Natural killer cell (primary cell): ENCODE results near the gene COL11A1. TPM values are rescaled to one million over a fixed set of nuclear protein-coding genes. Genes with fewer than 3 reads are reported as not detected.
"Not testable (repeated sequence)": the region's sequence is repeated elsewhere in the genome, so short reads cannot be mapped to it uniquely, and the experiment has no call there.

ENCODE experiments used
- ATAC-seq, 3 donors: fragments of 150-1000 bp in 2 of 3; fragments of 200-7000 bp in 1 of 3; cut with Tn5 transposase; 1 replicate in 1 of 3; 2 replicates in 2 of 3; pipeline ENCODE4 v1.10.0; 2021; ENCODE audit warnings: mild to moderate bottlenecking in 2 of 3, moderate library complexity in 2 of 3
- DNase-seq, 2 donors: peaks; one replicate each; pipeline versions ENCODE4 v3.0.0 to v3.0.0-alpha.2; 2013 to 2021; ENCODE audit warnings: mixed read lengths in 1 of 2
- H3K27ac ChIP-seq: one replicate; pipeline ENCODE4 v1.5.1; 2013; ENCODE audit warnings: mild to moderate bottlenecking, low read length
- H3K27me3 ChIP-seq: one replicate; pipeline ENCODE4 v1.6.1; 2013; ENCODE audit warnings: low read length; ENCODE audit not compliant: control insufficient read depth, insufficient read depth
- H3K36me3 ChIP-seq: one replicate; pipeline ENCODE4 v1.6.1; 2013; ENCODE audit warnings: low read length; ENCODE audit not compliant: control insufficient read depth, insufficient read depth
- H3K4me1 ChIP-seq: one replicate; pipeline ENCODE4 v1.6.1; 2013; ENCODE audit warnings: low read length; ENCODE audit not compliant: control insufficient read depth, insufficient read depth
- H3K4me3 ChIP-seq: one replicate; pipeline ENCODE4 v1.5.1; 2013; ENCODE audit warnings: low read length
- H3K9me3 ChIP-seq: one replicate; pipeline ENCODE4 v1.6.1; 2013; ENCODE audit warnings: low read length; ENCODE audit not compliant: control insufficient read depth, insufficient read depth
- H3K27ac Mint-ChIP-seq, 2 donors: one replicate each; pipeline ENCODE4 v1.8.0; 2022; ENCODE audit warnings: mild to moderate bottlenecking in 2 of 2, mixed read lengths in 2 of 2, moderate library complexity in 1 of 2
- H3K27me3 Mint-ChIP-seq, 2 donors: one replicate each; pipeline ENCODE4 v1.8.0; 2022; ENCODE audit warnings: low read depth in 2 of 2, mixed read lengths in 2 of 2
- H3K36me3 Mint-ChIP-seq: one replicate; pipeline ENCODE4 v1.8.0; 2022; ENCODE audit warnings: mixed read lengths
- H3K4me1 Mint-ChIP-seq, 2 donors: one replicate each; pipeline ENCODE4 v1.8.0; 2022; ENCODE audit warnings: mixed read lengths in 2 of 2
- H3K4me3 Mint-ChIP-seq: one replicate; pipeline ENCODE4 v1.8.0; 2022; ENCODE audit warnings: mild to moderate bottlenecking, moderate library complexity, mixed read lengths
- H3K9me3 Mint-ChIP-seq, 2 donors: one replicate each; pipeline ENCODE4 v1.8.0; 2022; ENCODE audit warnings: mixed read lengths in 2 of 2
- CTCF ChIP-seq: fragments of 200-600 bp; IDR thresholded peaks from one replicate; pipeline ENCODE4 v1.8.0; 2022; ENCODE audit warnings: antibody characterized with exemption
- WGBS: methylation state at CpG from one replicate; pipeline ENCODE4 v1.1.7; 2013; ENCODE audit warnings: missing lambda C conversion rate; ENCODE audit not compliant: insufficient coverage; 5-methylcytosine and 5-hydroxymethylcytosine counted together
- intact Hi-C: fragments of 100-400 bp; cut with micrococcal nuclease; formaldehyde crosslinking; loops from one replicate; pipeline ENCODE4 v1.14.2; 2022
- total RNA-seq, 4 donors: library from RNA; stranded (reverse); fragments of 120-200 nt in 1 of 4; gene quantifications; one replicate each; pipeline versions ENCODE4 v1.2.3 to v1.2.4, GENCODE V29; 2013 to 2022

Gene COL11A1
- total RNA-seq, 3 donors from 2014 or later (not counting 1 experiment from before 2014, with no cell fraction given): not detected

GRCh38 chr1:102836991-102837390, 271.3 kb downstream of the COL11A1 start:
- no peak overlapping the region for H3K4me3 Mint-ChIP-seq
- intact Hi-C loops: no loop called here
- DNase-seq: no peak
- Histone ChIP-seq H3K4me1 (no peaks in the 10 kb centered on the region), H3K4me3 (no peak overlapping the region), H3K9me3 (peaks cover 13% of the 10 kb centered on the region), H3K36me3 (no peaks in the 10 kb centered on the region), H3K27ac (no peak overlapping the region), H3K27me3 (no peaks in the 10 kb centered on the region)
- no peaks in the 10 kb centered on the region for H3K4me1 Mint-ChIP-seq
- no peaks in the 10 kb centered on the region for H3K27me3 Mint-ChIP-seq
- 60% methylated on average over 2 of the region's 2 CpGs for WGBS
- peaks cover 9 to 14% of the 10 kb centered on the region in 2 donors for H3K9me3 Mint-ChIP-seq
- ATAC-seq: no peak
- TF ChIP-seq CTCF: no peak
- no peaks in the 10 kb centered on the region for H3K36me3 Mint-ChIP-seq
- no peak overlapping the region for H3K27ac Mint-ChIP-seq

- ATAC-seq (no peak), DNase-seq (no peak)
- Mint-ChIP-seq H3K27ac (no peak overlapping the region), H3K4me1 (no peaks in the 10 kb centered on the region), H3K9me3 (peaks cover 13 to 14% of the 10 kb centered on the region in 2 donors), H3K4me3 (no peak overlapping the region), H3K36me3 (no peaks in the 10 kb centered on the region), H3K27me3 (no peaks in the 10 kb centered on the region)
- H3K9me3 ChIP-seq: peaks cover 9% of the 10 kb centered on the region
- intact Hi-C loops: no loop called here
- H3K27me3 ChIP-seq: no peaks in the 10 kb centered on the region
- no peak for TF ChIP-seq CTCF
- H3K36me3 ChIP-seq: no peaks in the 10 kb centered on the region
- H3K4me1 ChIP-seq: no peaks in the 10 kb centered on the region
- WGBS: 94% methylated on average over 1 of the region's 1 CpG
- no peak overlapping the region for H3K27ac ChIP-seq
- no peak overlapping the region for H3K4me3 ChIP-seq
Measured at GRCh38 chr1:102834688-102835320, 273.5 kb downstream of the COL11A1 start.

- no peaks in the 10 kb centered on the region for H3K36me3 ChIP-seq
- WGBS: 79% methylated on average over 2 of the region's 2 CpGs
- ATAC-seq: no peak
- no peak overlapping the region for H3K27ac ChIP-seq
- Mint-ChIP-seq H3K36me3 (no peaks in the 10 kb centered on the region), H3K27ac (no peak overlapping the region), H3K9me3 (peaks cover 13 to 20% of the 10 kb centered on the region in 2 donors), H3K4me3 (no peak overlapping the region), H3K27me3 (no peaks in the 10 kb centered on the region), H3K4me1 (no peaks in the 10 kb centered on the region)
- DNase-seq: no peak
- no peaks in the 10 kb centered on the region for H3K4me1 ChIP-seq
- no peak overlapping the region for H3K4me3 ChIP-seq
- no peak for TF ChIP-seq CTCF
- intact Hi-C loops: no loop called here
- H3K27me3 ChIP-seq: no peaks in the 10 kb centered on the region
- H3K9me3 ChIP-seq: peaks cover 6% of the 10 kb centered on the region
Measured at GRCh38 chr1:102833151-102833550, 275.2 kb downstream of the COL11A1 start.

- H3K4me3 ChIP-seq, DNase-seq, H3K36me3 Mint-ChIP-seq, H3K27ac Mint-ChIP-seq, H3K36me3 ChIP-seq, H3K4me1 Mint-ChIP-seq, intact Hi-C loops, H3K4me1 ChIP-seq, H3K27me3 ChIP-seq, H3K27me3 Mint-ChIP-seq, H3K9me3 ChIP-seq, ATAC-seq, H3K27ac ChIP-seq, H3K4me3 Mint-ChIP-seq: not testable (repeated sequence)
- WGBS: 83% methylated on average over 9 of the region's 9 CpGs
- peaks cover 21 to 34% of the 10 kb centered on the region in 2 donors for H3K9me3 Mint-ChIP-seq
Measured at GRCh38 chr1:102826706-102827105, 281.6 kb downstream of the COL11A1 start.
